ENCODE results near the gene SORCS1.

GRCh38 chr10:106751091-106751490 lies 413.4 kb downstream of the SORCS1 start:
- TF ChIP-seq CTCF (IDR thresholded peaks at IDR 0.05; ENCODE audit: insufficient read depth, low read depth, low read length) (no peak), EZH2 (IDR thresholded peaks at IDR 0.05; ENCODE audit: insufficient read depth, low read length) (no peak)
